GM19467 (cell line): ENCODE data around the gene TOM1L2.
A peak's percentile ranks its signal among the peaks of the same experiment; 100 is the strongest.

Source experiments
- ATAC-seq: cut with Tn5 transposase; IDR thresholded peaks from one replicate; pipeline ENCODE4 v1.9.1; 2021; ENCODE audit warnings: mild to moderate bottlenecking, moderate library complexity; ENCODE audit not compliant: unreplicated experiment

The TOM1L2 gene

GRCh38 chr17:17851103-17852002 lies 120.8 kb downstream of the TOM1L2 start:
- no peak for ATAC-seq

GRCh38 chr17:17849845-17850373 lies 122.3 kb downstream of the TOM1L2 start:
- no peak for ATAC-seq

GRCh38 chr17:17849147-17849820 lies 122.9 kb downstream of the TOM1L2 start:
- ATAC-seq = no peak

DNA sequence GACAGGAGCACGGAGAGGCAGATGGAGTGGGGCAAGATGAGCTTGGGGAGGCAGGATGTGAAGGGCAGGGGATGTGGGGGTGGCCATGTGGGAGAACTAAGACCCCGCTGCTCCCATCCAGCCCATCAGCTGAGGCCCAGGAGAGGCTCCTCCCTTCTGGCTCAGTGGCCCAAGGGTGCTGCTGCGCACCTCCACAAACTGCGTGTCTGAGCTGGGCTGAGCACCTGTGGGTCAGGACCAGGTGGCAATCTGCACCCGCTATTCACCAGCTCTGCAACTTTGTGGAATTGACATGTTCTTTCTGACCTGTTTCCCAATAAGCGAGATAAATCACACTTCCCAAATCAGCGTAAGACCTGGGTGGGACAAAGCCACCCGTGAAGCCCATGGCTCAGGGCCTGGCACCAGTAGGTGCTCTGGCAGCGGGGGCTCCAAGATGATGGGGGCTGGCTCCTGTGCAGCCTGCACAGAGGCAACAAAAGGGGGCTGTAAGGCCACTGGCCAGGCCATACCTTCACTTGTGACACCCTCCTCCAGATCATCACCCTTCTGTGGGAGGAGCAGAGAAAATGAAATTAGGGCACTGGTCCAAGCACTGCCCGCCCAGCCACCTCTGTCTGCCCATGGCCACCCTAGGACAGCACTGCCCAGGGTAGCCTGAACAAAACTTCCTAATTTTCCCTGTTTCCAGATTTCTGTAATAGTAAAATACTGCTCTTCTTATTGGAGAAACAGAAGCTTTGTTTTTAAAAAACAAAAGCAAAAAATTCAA lies 123.7 kb downstream of the TOM1L2 start:
- no peak for ATAC-seq

DNA sequence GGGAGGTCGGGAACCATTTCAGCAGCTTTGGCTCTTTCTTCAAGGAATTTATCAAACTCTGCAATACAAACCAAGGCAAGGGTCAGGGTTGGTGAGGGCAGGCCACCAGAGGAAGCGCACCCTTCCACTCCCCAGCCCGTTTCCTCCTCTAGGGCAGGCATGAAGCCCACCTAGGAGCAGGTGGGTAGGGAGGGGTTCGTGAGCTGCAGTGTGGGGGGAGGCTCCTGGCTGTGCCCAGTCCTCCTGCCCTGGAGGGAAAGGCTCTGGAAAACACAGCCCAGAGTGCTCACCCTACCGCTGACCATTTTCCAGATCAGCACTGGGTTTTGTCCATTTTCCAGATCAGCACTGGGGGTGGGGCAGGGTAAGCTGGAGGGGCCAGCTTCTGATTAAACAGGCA lies 124.5 kb downstream of the TOM1L2 start:
- ATAC-seq = no peak

DNA sequence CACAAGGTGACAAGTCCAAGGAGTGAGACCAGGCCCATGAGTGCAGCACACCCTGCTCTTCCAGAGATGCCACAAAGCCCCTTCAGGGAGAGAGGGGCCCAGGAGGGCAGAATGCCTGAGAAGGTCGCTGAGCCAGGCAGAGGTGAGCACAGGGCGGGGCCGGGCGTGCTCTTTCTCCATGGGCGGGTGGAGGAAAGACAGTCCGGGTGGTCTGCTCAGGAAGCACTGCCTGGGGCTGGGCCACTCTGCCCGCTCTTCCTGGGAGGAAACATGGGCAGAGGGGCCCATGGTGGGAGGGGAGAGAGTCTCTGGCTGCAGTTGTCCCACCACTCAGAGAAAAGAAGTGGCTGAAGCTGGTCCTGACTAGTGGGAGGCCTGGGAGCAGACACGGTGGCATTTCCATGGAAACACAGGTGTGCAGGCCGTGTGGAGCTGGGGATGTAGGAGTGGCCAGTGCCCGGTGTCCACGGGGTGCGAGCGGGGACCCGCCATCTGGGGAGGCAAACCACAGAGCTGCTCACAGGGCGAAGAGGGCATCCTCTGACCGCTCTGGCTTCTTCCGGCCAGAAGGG lies 125.0 kb downstream of the TOM1L2 start:
- ATAC-seq = no peak

DNA sequence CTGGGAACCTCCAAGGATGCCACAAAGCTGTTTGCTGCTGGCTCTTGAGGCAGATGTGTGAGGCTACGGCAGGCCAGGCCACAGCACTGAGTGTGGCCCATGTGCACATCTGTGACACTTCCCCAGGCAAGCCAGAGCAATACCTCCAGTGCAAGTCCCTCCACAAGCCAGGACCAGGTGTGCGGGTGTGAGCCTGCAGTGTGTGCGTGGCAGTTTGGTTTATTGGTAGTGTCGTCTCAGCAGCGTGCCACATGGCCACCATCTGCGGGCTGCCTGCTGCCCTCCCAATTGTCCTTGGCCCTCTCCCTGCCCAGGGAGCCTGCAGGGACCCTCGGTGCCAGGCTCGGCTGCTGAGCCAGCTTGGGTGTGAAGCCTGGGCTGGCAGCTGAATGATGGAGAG lies 125.6 kb downstream of the TOM1L2 start:
- ATAC-seq = no peak

GRCh38 chr17:17846003-17846402 lies 126.2 kb downstream of the TOM1L2 start:
- ATAC-seq = no peak

GRCh38 chr17:17845046-17845775 lies 127.0 kb downstream of the TOM1L2 start:
- no peak for ATAC-seq

GRCh38 chr17:17844500-17844899 lies 127.7 kb downstream of the TOM1L2 start:
- no peak for ATAC-seq

DNA sequence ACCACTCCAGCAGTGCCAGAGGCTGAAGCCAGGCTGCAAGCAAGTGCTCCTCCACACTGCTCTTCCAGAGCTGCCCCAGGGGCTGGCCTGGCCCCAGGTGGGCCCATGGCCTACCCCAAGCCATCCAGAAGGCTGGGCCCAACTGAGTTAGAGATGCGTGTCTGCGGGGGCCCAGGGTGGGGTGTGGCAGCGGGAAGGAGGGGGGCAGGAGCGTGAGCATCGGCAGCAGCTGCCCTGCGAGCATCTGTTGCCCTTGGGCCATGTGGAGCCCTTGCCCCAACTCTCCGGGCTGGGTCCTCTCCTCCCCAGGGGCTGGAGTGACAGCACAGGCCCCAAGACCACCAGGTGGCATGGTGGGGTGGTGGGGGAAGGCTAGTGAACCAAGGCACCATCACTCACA lies 128.1 kb downstream of the TOM1L2 start:
- no peak for ATAC-seq

GRCh38 chr17:17843096-17843495 lies 129.1 kb downstream of the TOM1L2 start:
- ATAC-seq = no peak

- no peak for ATAC-seq
Observed at GRCh38 chr17:17842111-17842876, 129.9 kb downstream of the TOM1L2 start.

GRCh38 chr17:17841601-17842025 lies 130.6 kb downstream of the TOM1L2 start:
- no peak for ATAC-seq

GRCh38 chr17:17840751-17841591 lies 131.2 kb downstream of the TOM1L2 start:
- ATAC-seq = no peak

- peak; percentile 47 for ATAC-seq
Observed at GRCh38 chr17:17839791-17840707, 132.2 kb downstream of the TOM1L2 start.
